OCI-LY1 (cell line): ENCODE measurements around the gene NUP54.

ENCODE experiments used
- H2AFZ ChIP-seq: fragments of 200-600 bp; sonication (generic), shearing (Covaris generic); 2 replicates; pipeline ENCODE4 v1.6.0; 2014; ENCODE audit warnings: antibody characterized with exemption, mild to moderate bottlenecking, low read length
- H3F3A ChIP-seq: fragments of 200-600 bp; sonication (generic), shearing (Covaris generic); 2 replicates; pipeline ENCODE4 v1.6.0; 2014; ENCODE audit warnings: mild to moderate bottlenecking, antibody characterized with exemption, low read length, moderate library complexity; ENCODE audit not compliant: insufficient read depth
- H3K27ac ChIP-seq: fragments of 200-600 bp; sonication (generic); 2 replicates; pipeline ENCODE4 v1.5.1; 2014; ENCODE audit warnings: low read length, mixed run types, mild to moderate bottlenecking, low read depth; ENCODE audit not compliant: poor library complexity, severe bottlenecking
- H3K27me3 ChIP-seq: fragments of 200-600 bp; sonication (generic); 2 replicates; pipeline ENCODE4 v1.6.0; 2014; ENCODE audit warnings: antibody characterized with exemption, mild to moderate bottlenecking, low read length, moderate library complexity; ENCODE audit not compliant: insufficient read depth
- H3K36me3 ChIP-seq: fragments of 200-600 bp; sonication (generic); 2 replicates; pipeline ENCODE4 v1.6.1; 2014; ENCODE audit warnings: mild to moderate bottlenecking, antibody characterized with exemption, low read length, moderate library complexity, mixed read lengths; ENCODE audit not compliant: insufficient read depth
- H3K4me1 ChIP-seq: fragments of 200-600 bp; sonication (generic); 2 replicates; pipeline ENCODE4 v1.5.1; 2014; ENCODE audit warnings: mild to moderate bottlenecking, low read length, moderate library complexity; ENCODE audit not compliant: insufficient read depth, severe bottlenecking
- H3K4me2 ChIP-seq: fragments of 200-600 bp; sonication (generic), shearing (Covaris generic); 2 replicates; pipeline ENCODE4 v1.6.1; 2014; ENCODE audit warnings: low read length
- H3K4me3 ChIP-seq: fragments of 200-600 bp; sonication (generic); 2 replicates; pipeline ENCODE4 v1.5.1; 2014; ENCODE audit warnings: low read length, low read depth, mild to moderate bottlenecking, mixed read lengths; ENCODE audit not compliant: poor library complexity, severe bottlenecking
- H3K79me2 ChIP-seq: fragments of 200-600 bp; shearing (Covaris generic); 2 replicates; pipeline ENCODE4 v1.6.1; 2016; ENCODE audit warnings: mixed run types, low read length, mixed read lengths; ENCODE audit not compliant: insufficient read depth
- H3K9ac ChIP-seq: fragments of 200-600 bp; sonication (generic), shearing (Covaris generic); 2 replicates; pipeline ENCODE4 v1.6.1; 2014; ENCODE audit warnings: mild to moderate bottlenecking, low read length, mixed read lengths
- H3K9me2 ChIP-seq: fragments of 200-600 bp; sonication (generic), shearing (Covaris generic); 2 replicates; pipeline ENCODE4 v1.6.1; 2014; ENCODE audit warnings: low read depth, mild to moderate bottlenecking, low read length, mixed read lengths
- H3K9me3 ChIP-seq: fragments of 200-600 bp; shearing (Covaris generic); 2 replicates; pipeline ENCODE4 v1.6.1; 2014; ENCODE audit warnings: low read length, mixed read lengths
- H4K20me1 ChIP-seq: fragments of 200-600 bp; sonication (generic), shearing (Covaris generic); 2 replicates; pipeline ENCODE4 v1.6.0; 2016; ENCODE audit warnings: mild to moderate bottlenecking, low read length; ENCODE audit not compliant: insufficient read depth
- EZH2 ChIP-seq: fragments of 200-600 bp; sonication (generic), shearing (Covaris generic); IDR thresholded peaks from 2 replicates; pipeline ENCODE4 v1.8.0; 2017; ENCODE audit warnings: borderline replicate concordance, mixed run types, mild to moderate bottlenecking, antibody characterized with exemption, low read length, moderate library complexity, mixed read lengths
- TF ChIP-seq, protein P1 (sequence below): fragments of 200-600 bp; sonication (generic), shearing (Covaris generic); IDR thresholded peaks from 2 replicates; pipeline ENCODE4 v1.5.1; 2017; ENCODE audit warnings: mild to moderate bottlenecking, antibody characterized with exemption, low read length, moderate library complexity, mixed read lengths

NUP54 gene

DNA sequence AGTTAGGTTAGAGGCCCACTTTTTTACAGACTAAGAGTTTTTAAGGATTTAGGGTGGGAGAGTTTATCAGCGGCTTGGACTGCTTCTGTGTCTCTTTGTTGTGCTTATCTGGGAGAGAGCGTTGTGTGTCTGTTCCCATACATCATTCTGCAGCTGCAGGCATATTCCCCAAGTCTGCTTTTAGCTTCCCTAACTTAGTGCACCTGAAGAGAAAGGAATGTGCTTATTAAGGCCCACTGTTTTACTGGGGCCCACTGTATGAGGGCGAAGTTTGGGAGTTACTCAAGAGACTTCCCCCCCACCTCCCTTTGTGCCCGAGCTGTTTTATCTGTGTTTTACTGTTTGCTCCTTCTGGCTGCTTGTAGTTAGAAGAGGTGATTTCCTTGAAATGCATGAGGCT is 41.8 kb downstream of the NUP54 start:
- Histone ChIP-seq H3K4me1 (no peaks in the 10 kb centered on the region), H3K36me3 (no peaks in the 10 kb centered on the region), H2AFZ (no peak overlapping the region), H3K27me3 (no peaks in the 10 kb centered on the region), H4K20me1 (no peaks in the 10 kb centered on the region), H3K4me2 (no peak overlapping the region), H3K9me2 (no peaks in the 10 kb centered on the region), H3K27ac (no peak overlapping the region), H3F3A (no peaks in the 10 kb centered on the region), H3K9me3 (no peaks in the 10 kb centered on the region), H3K79me2 (no peaks in the 10 kb centered on the region), H3K9ac (no peak overlapping the region), H3K4me3 (no peak overlapping the region)
- TF ChIP-seq, protein P1, sequence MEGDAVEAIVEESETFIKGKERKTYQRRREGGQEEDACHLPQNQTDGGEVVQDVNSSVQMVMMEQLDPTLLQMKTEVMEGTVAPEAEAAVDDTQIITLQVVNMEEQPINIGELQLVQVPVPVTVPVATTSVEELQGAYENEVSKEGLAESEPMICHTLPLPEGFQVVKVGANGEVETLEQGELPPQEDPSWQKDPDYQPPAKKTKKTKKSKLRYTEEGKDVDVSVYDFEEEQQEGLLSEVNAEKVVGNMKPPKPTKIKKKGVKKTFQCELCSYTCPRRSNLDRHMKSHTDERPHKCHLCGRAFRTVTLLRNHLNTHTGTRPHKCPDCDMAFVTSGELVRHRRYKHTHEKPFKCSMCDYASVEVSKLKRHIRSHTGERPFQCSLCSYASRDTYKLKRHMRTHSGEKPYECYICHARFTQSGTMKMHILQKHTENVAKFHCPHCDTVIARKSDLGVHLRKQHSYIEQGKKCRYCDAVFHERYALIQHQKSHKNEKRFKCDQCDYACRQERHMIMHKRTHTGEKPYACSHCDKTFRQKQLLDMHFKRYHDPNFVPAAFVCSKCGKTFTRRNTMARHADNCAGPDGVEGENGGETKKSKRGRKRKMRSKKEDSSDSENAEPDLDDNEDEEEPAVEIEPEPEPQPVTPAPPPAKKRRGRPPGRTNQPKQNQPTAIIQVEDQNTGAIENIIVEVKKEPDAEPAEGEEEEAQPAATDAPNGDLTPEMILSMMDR, result no peak
- TF ChIP-seq EZH2, result no peak

DNA sequence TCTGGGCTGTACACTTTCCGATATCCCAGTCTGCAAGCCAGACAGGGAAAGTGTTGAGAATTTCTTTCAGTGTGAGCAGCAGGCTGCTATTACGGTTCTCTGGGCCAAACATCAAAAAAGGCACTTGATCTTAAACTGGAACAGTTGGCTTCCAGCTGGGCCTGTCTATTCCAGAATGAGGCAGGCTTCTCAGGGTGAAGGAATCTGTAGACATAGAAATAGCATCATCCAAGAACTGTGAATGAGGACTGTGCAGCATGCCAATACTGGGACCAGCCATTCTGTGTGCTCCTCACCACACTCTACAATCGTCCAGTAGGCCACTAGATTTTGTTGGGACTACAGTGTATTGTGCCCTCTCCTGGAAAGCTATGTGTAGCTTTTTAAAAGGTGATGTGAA is 42.5 kb downstream of the NUP54 start:
- H3K36me3 ChIP-seq, result no peaks in the 10 kb centered on the region
- H3K9ac ChIP-seq, result no peak overlapping the region
- H3K79me2 ChIP-seq, result no peaks in the 10 kb centered on the region
- H2AFZ ChIP-seq, result no peak overlapping the region
- no peak overlapping the region for H3K27ac ChIP-seq
- H4K20me1 ChIP-seq, result no peaks in the 10 kb centered on the region
- H3F3A ChIP-seq, result no peaks in the 10 kb centered on the region
- H3K4me3 ChIP-seq, result no peak overlapping the region
- H3K4me2 ChIP-seq, result no peak overlapping the region
- no peaks in the 10 kb centered on the region for H3K9me2 ChIP-seq
- no peaks in the 10 kb centered on the region for H3K27me3 ChIP-seq
- H3K9me3 ChIP-seq, result no peaks in the 10 kb centered on the region
- no peak for TF ChIP-seq EZH2
- TF ChIP-seq, protein P1, result no peak
- H3K4me1 ChIP-seq, result no peaks in the 10 kb centered on the region

DNA sequence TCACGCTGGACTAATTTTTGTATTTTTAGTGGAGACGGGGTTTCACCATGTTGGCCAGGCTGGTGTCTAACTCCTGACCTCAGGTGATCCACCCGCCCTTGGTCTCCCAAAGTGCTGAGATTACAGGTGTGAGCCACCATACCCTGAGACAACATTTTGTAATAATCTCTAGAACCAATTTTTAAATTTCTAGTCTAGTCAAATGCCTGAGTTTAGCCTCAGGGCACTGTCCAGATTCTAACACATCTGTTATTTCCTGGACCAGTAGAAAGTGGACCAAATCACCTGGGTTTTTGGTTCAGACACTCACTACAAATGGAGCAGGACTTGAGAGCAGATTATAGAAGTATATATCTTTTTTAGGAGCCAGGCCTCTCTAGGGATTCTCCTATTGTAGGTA is 52.1 kb downstream of the NUP54 start:
- TF ChIP-seq EZH2, result no peak
- TF ChIP-seq, protein P1, result no peak
- Histone ChIP-seq H4K20me1 (no peaks in the 10 kb centered on the region), H3K79me2 (no peaks in the 10 kb centered on the region), H3K36me3 (no peaks in the 10 kb centered on the region), H3K9me2 (no peaks in the 10 kb centered on the region), H3K9ac (no peak overlapping the region), H3K4me1 (no peaks in the 10 kb centered on the region), H3K27me3 (no peaks in the 10 kb centered on the region), H3K9me3 (no peaks in the 10 kb centered on the region), H3K4me3 (no peak overlapping the region), H3K27ac (no peak overlapping the region), H2AFZ (no peak overlapping the region), H3K4me2 (no peak overlapping the region), H3F3A (no peaks in the 10 kb centered on the region)
